Measurements from ENCODE around the gene RTTN.
"Not testable (repeated sequence)": the region's sequence is repeated elsewhere in the genome, so short reads cannot be mapped to it uniquely, and the experiment has no call there.

Gene RTTN

GRCh38 chr18:70021498-70021897 is 184.0 kb downstream of the RTTN start:
- no peak for DNase-seq

GRCh38 chr18:70021043-70021442 is 184.4 kb downstream of the RTTN start:
- no peak for DNase-seq

GRCh38 chr18:70019991-70020390 is 185.5 kb downstream of the RTTN start:
- DNase-seq = no peak

GRCh38 chr18:70019136-70019535 is 186.4 kb downstream of the RTTN start:
- no peak for DNase-seq

GRCh38 chr18:70015127-70015526 is 190.4 kb downstream of the RTTN start:
- no peak for DNase-seq

- DNase-seq = no peak
These were observed 199.9 kb downstream of the RTTN start for GRCh38 chr18:70005580-70005979.

- no peak for DNase-seq
These were observed 200.8 kb downstream of the RTTN start for GRCh38 chr18:70004696-70005095.

- DNase-seq = no peak
These were observed 205.8 kb downstream of the RTTN start for GRCh38 chr18:69999656-70000055.

- no peak for DNase-seq
These were observed 206.9 kb downstream of the RTTN start for GRCh38 chr18:69998523-69998987.

- no peak for DNase-seq
These were observed 208.3 kb downstream of the RTTN start for GRCh38 chr18:69996951-69997798.

- no peak for DNase-seq
These were observed 209.1 kb downstream of the RTTN start for GRCh38 chr18:69996417-69996816.

GRCh38 chr18:69995774-69996173 is 209.7 kb downstream of the RTTN start:
- no peak for DNase-seq

- no peak for DNase-seq
These were observed 212.7 kb downstream of the RTTN start for GRCh38 chr18:69992776-69993175.

GRCh38 chr18:69987870-69988269 is 217.6 kb downstream of the RTTN start:
- DNase-seq = no peak

GRCh38 chr18:69985239-69985638 is 220.2 kb downstream of the RTTN start:
- no peak for DNase-seq

GRCh38 chr18:69982417-69982816 is 223.1 kb downstream of the RTTN start:
- no peak for DNase-seq

- DNase-seq = no peak
These were observed 223.5 kb downstream of the RTTN start for GRCh38 chr18:69981948-69982347.

- no peak for DNase-seq
These were observed 224.3 kb downstream of the RTTN start for GRCh38 chr18:69980982-69981804.

- DNase-seq = no peak
These were observed 225.0 kb downstream of the RTTN start for GRCh38 chr18:69980509-69980908.

GRCh38 chr18:69978732-69979715 is 226.5 kb downstream of the RTTN start:
- DNase-seq = no peak

- DNase-seq = not testable (repeated sequence)
These were observed 230.2 kb downstream of the RTTN start for GRCh38 chr18:69975294-69975693.

GRCh38 chr18:69974365-69974764 is 231.1 kb downstream of the RTTN start:
- no peak for DNase-seq

GRCh38 chr18:69969491-69969890 is 236.0 kb downstream of the RTTN start:
- DNase-seq = no peak

All from activated T-cell treated with anti-CD3 and anti-CD28 coated beads for 4 hours (primary cell).